GM20000 (cell line): Measurements from ENCODE around the gene SHC4.
"Not testable (repeated sequence)": the region's sequence is repeated elsewhere in the genome, so short reads cannot be mapped to it uniquely, and the experiment has no call there.

Source experiments
- DNase-seq: peaks from one replicate; pipeline ENCODE4 v3.0.0; 2012; ENCODE audit warnings: low spot score
- TF ChIP-seq, protein P1 (sequence below): IDR thresholded peaks from 2 replicates; pipeline ENCODE4 v1.5.1; 2012; ENCODE audit warnings: mild to moderate bottlenecking, control low read depth; ENCODE audit errors: extremely low read depth, missing control alignments

Gene SHC4

DNA sequence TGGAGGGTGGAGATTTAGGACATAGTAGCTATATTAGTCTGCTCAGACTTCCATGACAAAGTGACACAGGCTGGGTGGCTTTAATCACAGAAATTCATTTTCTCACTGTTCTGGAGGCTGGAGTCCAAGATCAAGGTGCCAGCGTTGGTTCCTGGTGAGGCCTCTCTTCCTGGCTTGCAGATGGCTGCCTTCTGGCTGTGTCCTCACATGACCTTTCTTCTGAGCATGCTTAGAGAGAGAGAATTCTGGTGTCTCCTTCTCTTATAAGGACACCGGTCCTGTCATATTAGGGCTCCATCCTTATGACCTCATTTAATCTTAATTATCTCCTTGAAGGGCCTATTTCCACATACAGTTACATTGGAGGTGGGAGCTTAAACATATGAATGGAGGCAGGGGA lies 14.9 kb upstream of the SHC4 start:
- DNase-seq: no peak
- TF ChIP-seq, protein P1, sequence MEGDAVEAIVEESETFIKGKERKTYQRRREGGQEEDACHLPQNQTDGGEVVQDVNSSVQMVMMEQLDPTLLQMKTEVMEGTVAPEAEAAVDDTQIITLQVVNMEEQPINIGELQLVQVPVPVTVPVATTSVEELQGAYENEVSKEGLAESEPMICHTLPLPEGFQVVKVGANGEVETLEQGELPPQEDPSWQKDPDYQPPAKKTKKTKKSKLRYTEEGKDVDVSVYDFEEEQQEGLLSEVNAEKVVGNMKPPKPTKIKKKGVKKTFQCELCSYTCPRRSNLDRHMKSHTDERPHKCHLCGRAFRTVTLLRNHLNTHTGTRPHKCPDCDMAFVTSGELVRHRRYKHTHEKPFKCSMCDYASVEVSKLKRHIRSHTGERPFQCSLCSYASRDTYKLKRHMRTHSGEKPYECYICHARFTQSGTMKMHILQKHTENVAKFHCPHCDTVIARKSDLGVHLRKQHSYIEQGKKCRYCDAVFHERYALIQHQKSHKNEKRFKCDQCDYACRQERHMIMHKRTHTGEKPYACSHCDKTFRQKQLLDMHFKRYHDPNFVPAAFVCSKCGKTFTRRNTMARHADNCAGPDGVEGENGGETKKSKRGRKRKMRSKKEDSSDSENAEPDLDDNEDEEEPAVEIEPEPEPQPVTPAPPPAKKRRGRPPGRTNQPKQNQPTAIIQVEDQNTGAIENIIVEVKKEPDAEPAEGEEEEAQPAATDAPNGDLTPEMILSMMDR: no peak

DNA sequence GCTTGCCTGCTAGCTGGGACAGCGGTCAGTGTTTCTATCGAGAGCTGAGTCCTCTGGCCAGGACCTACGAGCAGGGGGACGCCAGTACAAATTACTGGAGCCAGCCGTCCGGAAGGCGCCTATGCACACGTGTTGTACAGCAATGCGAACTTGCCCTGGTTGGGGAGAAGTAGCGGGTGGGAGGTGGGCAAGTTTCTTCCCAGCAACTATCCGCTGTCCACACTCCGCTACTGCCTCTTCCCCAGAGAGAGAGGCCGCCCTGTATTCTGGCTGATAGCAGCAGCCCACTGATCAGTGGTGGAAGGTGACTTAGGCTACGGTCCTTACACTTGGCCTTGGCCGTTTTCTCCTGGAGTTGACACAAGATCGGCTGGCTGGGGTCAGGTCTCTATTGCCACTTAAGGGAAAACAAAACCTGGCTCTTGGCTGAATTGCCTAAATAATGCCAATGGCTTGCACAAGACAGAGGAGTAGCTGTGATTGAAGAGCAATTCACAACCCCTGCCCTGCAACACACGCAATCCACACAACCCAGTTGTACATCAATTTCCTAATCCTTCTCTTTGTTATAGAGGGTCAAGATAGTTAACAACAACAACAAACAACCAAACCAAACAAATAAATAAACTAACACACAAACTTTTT lies 12.8 kb upstream of the SHC4 start:
- TF ChIP-seq, protein P1: no peak
- no peak for DNase-seq

DNA sequence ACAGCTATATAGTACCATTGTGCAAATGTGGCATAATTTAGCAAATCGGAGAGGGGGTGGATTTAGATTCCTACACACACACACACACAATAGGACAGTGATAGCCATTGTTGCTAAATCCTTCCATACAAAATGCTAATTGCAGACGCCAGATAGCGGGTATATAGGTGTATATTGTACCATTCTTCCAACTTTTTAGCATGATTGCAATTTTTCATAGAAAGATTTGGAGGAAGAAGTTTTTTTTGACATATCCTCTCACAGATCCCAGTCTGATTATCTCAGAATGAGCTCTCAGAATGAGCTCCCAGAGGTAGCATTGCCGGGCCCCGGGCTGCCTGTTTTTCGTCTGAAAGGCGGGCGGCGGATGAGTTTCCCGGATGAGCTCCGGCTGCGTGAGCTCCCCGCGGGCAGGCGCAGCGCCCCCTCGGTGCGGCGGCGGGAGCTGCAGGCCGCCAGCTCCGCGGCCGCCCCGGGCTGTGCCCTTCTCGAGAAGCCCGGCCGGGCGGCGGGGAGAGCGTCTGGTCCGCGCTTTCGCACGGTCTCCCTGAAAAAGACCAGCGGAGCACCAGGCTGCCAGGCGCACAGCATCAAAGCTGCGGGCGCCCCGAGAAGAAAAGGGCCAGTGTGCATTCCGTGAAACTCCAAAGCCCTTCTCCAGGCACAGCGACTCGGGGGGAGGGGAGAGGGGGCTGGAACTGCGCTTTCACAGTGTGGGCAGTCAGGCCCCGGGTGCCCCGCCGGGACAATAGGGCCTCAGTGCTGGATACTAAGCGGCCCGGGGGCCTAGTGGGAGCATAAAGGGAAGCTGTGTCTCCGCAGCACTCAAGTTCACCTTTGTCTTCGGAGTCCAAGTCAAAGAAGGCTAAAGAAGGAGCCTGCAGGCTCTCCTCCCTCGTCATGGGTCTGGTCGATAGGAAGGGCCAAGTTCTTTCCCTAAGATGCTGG lies 12.0 kb upstream of the SHC4 start:
- DNase-seq: peak; percentile 88
- TF ChIP-seq, protein P1: peak; percentile 86

DNA sequence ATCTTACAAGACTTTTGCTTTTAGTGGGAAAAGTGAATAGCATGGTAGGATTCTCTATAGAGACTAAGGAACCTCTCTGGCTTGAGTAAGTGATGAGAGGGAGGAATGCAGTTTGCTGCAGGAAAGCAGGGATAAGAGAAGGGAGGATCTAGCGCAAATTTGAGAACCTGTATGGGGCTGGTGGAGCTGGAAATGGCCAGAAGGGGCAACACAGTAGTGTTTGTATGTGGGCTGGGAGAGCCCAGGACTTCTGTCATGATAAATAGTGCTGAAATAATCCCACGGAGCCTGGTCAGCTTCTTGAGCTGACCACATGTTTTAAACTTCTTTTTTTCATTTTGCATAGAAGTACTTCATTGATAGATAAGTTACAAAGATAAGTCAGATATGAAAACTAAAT lies 11.2 kb upstream of the SHC4 start:
- TF ChIP-seq, protein P1: no peak

DNA sequence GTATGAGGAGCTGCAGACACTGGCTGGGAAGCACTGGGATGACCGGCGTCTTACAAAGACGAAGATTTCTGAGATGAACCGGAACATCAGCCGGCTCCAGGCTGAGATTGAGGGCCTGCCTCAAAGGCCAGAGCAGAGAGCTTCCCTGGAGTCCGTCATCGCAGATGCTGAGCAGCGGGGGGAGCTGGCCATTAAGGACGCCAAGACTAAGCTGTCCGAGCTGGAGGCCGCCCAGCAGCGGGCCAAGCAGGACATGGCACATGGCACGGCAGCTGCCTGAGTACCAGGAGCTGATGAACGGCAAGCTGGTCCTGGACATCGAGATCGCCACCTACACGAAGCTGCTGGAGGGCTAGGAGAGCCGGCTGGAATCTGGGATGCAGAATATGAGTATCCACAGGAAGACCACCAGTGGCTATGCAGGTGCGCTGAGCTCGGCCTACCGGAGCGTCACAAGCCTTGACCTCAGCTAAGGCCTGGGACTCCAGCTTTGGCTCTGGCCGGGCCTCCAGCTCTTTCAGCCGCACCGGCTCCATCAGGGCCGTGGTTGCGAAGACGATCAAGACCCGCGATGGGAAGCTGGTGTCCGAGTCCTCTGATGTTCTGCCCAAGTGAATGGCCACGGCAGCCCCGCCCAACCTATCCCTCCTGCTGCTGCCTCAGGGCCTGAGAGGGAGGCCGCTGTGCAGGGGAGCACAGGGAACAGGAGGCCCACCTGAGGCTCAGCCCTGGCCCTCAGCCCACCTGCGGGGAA lies 9.2 kb upstream of the SHC4 start:
- DNase-seq: no peak
- TF ChIP-seq, protein P1: no peak

More for the DNA sequence above, 11.2 kb upstream of the SHC4 start:
- DNase-seq: no peak

DNA sequence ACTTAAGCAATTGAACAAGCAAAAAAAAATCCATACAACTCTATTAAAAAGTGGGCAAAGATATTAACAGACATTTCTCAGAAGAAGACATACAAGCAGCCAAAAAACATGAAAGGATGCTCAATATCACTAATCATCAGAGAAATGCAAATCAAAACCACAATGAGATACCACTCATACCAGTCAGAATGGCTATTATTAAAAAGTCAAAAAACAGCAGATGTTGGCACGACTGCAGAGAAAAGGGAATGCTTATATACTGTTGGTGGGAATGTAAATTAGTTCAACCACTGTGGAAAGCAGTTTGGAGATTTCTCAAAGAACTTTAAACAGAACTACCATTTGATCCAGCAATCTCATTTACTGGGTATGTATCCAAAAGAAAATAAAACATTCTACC lies 7.2 kb upstream of the SHC4 start:
- not testable (repeated sequence) for DNase-seq

DNA sequence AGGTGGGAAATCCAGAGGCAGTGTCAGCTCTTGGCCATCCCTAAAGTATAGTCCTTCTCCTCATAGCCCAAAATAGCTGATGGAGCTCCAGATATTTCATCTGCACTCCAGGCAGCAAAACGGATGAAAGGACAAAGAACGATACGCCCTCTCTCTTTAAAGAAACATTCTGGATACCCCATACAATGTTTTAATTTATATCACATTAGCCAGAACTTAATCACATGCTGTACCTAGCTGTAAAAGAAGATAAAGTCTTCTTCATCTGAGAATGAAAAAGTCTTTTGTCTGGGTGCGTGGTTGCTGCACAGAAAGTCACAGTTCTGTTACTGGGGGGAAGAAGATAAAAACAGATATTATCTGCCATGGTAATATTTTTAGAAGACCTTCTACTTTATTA lies 4.3 kb upstream of the SHC4 start:
- no peak for DNase-seq
- TF ChIP-seq, protein P1: no peak
